Activated CD4-positive, alpha-beta T cell treated with anti-CD3 and anti-CD28 coated beads, Interleukin-2, Interleukin-6, amounts not matched to agents 100 ng/mL and 50 ng/mL, durations not matched to agents 16 hours and 8 hours (primary cell): Measurements from ENCODE around the gene HIPK2.
"Not testable (repeated sequence)": the region's sequence is repeated elsewhere in the genome, so short reads cannot be mapped to it uniquely, and the experiment has no call there.

ENCODE experiments used
- DNase-seq: peaks from one replicate; pipeline ENCODE4 v3.0.0-alpha.2; 2020

HIPK2 gene

GRCh38 chr7:139692723-139693122, 85.1 kb downstream of the HIPK2 start:
- no peak for DNase-seq

DNA sequence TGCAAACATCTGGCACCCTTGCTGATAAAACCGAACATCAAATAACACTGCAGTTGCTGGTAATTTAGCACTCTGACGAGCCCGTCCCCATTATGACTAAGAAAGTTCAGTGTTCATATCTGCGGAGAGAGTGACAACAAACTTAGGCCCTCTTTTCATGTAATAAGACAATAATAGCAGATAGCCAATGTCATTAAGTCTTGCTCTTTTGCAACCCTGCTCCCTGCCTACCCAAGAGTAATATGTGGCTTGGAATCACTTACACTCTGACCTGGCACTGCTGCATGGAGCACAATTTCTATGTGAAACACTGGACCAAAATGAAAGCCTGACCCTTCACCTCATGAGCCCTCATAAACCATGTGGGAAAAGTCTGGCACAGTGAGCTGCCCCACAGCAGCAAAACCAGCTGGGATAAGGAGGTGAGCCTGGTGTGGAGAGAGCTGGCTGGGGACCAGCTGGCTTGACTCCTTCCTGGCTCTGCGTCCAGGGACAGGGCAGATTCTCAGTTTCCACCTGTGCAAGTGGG, 86.5 kb downstream of the HIPK2 start:
- no peak for DNase-seq

GRCh38 chr7:139687980-139688632, 89.7 kb downstream of the HIPK2 start:
- DNase-seq, result no peak

GRCh38 chr7:139687211-139687954, 90.4 kb downstream of the HIPK2 start:
- no peak for DNase-seq

DNA sequence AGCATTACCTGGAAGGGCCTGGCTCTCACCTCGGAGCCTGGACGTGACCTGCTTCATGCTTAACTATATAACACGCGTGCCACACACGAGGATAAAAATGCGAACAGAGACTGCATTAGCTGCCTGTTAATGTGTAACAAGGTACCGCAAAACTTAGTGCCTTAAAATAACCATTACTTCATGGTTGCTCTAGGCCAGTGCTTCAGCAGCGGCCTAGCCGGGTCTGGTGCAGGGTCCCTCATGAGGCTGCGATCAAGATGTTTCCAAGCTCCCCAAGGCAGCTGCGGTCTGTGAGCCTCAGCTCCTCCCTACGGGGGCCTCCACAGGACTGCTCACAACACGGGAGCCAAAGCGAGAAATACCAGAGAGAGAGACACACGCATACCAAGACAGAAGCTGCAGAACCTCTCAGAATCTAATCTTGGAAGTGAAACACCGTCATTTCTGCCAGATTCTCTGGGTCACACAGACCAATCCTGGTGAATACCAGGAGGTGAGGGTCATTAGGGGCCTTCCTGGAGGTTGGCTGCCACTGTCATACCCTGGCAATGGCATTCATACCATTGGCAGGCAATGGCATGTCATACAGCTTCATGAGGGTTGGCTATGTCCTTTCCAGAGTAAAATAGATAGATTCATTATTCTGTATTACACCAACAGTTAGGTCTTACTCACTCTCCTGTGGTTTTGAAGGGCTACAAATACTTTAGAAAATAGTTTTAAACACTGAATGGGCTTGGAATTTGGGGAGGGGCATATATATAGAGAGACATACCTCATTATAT, 94.5 kb downstream of the HIPK2 start:
- DNase-seq, result peak; percentile 84

- DNase-seq, result peak; percentile 93
These were observed 95.4 kb downstream of the HIPK2 start for GRCh38 chr7:139682136-139683013.

GRCh38 chr7:139681812-139682135, 96.0 kb downstream of the HIPK2 start:
- no peak for DNase-seq

DNA sequence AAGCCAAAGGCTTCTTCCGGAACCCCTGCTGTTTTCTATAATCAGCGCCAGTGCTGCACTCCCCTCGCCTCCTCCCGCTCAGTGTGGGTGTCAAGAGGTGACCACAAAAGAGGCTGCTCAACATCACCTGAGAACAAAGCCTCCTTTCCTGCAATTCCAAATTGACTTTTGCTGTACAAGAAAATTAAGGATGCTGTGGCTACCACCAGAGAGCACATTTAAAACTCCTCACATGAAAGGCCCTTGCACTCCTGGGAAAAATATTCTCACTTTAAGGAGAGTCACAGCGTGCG, 96.4 kb downstream of the HIPK2 start:
- DNase-seq, result peak; percentile 68

- DNase-seq, result peak; percentile 96
These were observed 96.9 kb downstream of the HIPK2 start for GRCh38 chr7:139680676-139681462.

DNA sequence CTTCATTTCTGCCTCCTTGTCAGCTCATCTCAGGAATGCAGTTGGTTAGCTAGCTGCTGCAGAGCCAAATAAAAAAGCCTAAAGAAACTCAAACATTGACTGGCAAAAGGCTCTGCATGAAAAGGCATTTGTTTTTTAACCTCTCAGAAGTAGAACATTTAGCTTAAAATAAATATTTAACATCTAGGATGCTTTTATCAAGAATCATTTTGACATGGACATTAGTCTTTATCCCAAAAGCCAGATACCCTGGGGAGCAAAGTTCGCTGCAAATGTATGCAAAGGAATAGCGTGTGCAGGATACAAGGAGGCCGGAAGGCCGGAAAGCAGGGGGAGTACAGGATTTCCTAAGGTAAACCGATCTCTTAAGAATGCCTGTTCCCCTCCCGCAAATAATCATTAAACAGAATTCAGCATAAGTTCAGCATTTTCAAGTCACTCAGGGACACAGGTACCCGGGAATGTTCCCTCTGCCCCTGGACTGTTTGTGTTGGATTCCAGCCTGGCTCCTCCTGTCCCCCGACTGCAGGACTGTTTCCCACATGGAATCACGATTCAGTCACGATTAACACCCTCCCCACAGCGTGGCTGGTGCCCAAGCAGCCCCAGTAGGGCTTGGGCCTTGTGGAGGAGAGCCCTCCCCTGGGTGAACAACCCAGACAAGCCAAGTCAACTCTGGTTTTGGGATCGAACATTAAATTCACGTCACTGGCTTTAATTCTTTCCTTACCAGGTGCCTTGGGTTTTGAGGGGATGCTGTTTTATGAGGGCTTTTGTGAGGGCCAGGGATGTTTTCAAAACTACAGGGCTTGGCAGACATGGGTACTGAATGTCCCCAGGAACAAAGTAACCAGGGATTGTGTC, 97.8 kb downstream of the HIPK2 start:
- DNase-seq, result no peak

DNA sequence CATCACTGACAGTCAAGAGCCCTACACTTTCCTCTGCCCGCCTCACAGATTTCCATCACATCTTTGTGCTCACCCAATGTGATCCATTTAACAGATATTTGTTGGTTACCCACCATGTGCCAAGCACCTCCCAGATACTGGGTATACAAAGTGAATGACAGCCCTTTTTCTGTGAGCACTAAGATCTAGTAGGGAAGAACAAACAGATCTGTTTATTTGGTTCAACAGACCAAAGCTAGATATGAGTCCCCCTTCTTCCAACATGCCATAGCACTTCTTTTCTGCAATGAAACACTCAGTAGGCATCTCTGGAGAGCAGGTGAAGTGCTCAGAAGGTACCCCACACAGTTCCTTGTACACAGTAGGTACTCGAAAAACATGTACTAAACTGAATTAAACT, 101.4 kb downstream of the HIPK2 start:
- no peak for DNase-seq

DNA sequence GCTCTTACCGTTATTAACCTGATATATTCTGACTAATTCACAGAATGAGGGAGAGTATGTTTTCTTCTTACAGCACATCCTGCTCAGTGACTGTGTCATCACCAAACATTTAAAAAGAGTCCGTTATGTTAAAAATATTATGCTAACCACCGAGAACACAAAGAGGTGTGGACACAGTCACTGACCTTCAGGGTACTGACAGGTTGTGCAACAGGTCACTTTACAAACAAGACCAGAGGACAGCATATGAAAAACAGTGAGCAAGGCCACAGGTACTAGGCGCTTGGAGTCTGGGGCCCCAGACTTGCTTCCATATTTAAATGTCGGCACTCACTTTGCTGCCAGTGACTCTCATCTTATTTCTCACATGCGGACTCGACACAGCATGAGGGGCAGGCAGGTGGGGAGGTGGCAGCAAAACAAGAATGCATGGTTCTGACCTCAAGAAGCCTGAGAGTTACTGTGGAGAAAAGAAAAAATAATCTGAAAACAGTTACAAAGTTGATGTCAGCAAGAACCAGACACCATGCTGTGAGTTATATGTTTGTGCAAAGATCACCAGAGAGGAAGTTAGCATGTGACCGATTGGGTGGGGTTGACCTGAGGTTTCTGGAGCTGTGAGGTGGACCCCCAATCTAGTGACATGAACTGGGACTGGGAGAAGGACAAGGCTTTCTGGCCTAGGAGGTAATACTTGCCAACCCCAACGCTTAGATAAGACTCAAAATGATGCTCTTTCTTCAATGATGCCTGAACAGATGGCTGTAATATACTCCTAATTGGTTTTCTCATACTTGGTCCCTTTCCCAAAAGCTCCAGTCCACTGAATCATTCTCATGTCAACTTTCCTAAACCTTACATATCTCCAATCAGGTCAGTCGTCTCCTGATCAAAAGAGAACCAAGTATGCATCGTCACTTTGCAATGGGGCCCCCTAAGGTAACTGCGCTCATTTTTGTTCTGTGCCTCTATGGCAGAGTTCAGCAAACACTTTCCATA, 102.4 kb downstream of the HIPK2 start:
- peak; percentile 51 for DNase-seq

DNA sequence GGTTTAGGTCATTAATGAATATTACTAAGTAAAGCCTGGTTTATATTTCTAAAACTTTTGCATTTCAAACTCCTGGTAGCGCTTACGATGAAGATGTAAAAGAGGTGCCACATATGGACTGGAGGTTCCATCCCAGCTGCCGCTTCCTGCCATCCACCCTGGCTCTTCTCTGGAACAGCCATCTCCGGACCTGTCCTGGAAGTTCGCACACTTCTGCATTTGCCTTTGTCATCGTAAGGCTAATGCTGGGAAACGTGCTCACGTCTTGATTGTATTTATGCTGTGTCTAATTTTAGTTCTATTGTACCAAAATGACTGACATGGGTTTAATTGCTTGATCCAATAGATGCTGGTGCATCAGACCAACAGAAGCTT, 103.1 kb downstream of the HIPK2 start:
- DNase-seq, result no peak

GRCh38 chr7:139674341-139674740, 103.5 kb downstream of the HIPK2 start:
- no peak for DNase-seq

DNA sequence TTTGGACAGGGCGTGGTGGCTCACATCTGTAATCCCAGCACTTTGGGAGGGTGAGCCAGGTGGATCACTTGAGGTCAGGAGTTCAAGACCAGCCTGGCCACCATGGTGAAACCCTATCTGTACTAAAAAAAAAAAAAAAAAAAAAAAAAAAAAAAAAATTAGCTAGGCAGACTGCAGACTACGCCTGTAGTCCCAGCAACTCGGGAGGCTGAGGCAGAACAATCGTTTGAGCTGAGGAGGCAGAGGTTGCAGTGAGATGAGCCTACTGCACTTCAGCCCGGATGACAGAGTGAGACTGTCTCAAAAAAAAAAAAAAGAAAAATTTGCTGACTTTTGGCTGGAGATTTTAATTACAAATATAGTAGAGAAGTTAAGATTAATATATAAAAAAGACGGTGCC, 104.0 kb downstream of the HIPK2 start:
- DNase-seq, result no peak

GRCh38 chr7:139673230-139673629, 104.6 kb downstream of the HIPK2 start:
- DNase-seq, result peak; percentile 82

DNA sequence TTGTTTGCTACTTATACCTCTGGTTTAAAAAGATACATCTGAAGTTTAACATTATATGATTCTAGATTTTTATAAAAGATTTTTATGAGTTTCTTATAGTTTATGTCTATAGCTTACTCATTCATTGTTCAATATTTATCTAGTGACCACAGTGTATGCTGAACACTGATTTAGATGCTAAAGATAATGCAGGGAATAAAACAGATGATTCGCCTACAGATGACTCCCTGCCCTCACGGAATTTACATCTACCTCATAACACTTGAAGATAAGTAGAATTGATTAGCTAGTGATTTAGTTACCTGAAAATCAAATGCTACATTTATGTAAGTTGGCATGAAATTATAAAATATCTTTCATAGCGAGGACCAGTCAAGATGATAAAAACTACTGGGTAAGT, 105.8 kb downstream of the HIPK2 start:
- DNase-seq, result no peak

DNA sequence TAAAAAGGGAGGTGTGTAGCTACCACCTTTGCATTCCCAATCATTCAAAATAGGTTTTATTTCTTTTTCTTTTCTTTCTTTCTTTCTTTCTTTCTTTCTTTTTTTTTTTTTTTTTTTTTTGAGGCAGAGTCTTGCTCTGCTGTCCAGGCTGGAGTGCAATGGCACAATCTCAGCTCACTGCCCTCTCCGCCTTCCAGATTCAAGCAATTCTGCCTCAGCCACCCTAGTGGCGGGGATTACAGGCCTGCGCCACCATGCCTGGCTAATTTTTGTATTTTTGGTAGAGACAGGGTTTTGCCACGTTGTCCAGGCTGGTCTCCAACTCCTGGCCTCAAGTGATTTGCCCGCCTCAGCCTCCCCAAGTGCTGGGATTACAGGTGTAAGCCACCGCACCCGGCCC, 107.1 kb downstream of the HIPK2 start:
- not testable (repeated sequence) for DNase-seq

GRCh38 chr7:139669106-139670061, 108.4 kb downstream of the HIPK2 start:
- DNase-seq, result peak; percentile 44
